ENCODE data around the gene TNNI3K.

DNA sequence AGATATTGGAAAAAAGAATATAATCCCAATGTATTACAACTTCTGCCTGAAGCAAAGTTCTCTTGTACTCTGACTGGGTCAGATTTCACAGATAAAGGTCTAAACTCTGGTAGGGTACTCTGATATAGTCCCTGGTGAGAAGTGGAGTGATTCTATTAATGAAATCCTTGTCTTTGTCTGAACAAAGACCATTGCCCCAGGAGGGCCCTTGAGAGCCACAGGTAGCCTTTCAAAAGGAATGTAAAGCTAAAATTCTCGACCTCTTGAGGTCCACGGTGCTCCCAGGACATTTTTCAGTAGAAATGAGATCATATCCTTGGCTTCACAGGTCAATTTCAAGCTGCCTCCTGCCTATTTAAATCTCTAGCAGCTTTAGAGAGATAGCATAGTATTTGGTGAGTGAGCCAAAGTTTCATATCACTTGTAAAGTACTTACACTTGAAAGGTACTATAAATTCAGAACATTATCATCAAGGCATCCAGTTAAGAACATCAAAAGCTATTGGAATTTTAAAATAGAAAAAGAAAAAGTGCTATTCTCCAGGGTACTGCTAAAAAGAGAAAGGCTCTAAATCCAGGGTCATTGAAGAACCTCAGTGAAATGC lies 10.1 kb downstream of the TNNI3K start:
- TF ChIP-seq, protein P1, sequence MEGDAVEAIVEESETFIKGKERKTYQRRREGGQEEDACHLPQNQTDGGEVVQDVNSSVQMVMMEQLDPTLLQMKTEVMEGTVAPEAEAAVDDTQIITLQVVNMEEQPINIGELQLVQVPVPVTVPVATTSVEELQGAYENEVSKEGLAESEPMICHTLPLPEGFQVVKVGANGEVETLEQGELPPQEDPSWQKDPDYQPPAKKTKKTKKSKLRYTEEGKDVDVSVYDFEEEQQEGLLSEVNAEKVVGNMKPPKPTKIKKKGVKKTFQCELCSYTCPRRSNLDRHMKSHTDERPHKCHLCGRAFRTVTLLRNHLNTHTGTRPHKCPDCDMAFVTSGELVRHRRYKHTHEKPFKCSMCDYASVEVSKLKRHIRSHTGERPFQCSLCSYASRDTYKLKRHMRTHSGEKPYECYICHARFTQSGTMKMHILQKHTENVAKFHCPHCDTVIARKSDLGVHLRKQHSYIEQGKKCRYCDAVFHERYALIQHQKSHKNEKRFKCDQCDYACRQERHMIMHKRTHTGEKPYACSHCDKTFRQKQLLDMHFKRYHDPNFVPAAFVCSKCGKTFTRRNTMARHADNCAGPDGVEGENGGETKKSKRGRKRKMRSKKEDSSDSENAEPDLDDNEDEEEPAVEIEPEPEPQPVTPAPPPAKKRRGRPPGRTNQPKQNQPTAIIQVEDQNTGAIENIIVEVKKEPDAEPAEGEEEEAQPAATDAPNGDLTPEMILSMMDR (IDR thresholded peaks at IDR 0.05) = no peak
- TF ChIP-seq POLR2A (IDR thresholded peaks at IDR 0.05) = no peak

Data from thyroid gland (tissue), 4 donors.